HCT116 (cell line): Measurements from ENCODE around the gene SCUBE2. TPM values are rescaled to one million over a fixed set of nuclear protein-coding genes. Genes with fewer than 3 reads are reported as not detected.

Source experiments
- ATAC-seq: fragments of 200-7000 bp; cut with Tn5 transposase; 2 replicates; pipeline ENCODE4 v1.9.1; 2020; ENCODE audit warnings: mild to moderate bottlenecking, moderate library complexity
- BruUV-seq: library from RNA; stranded (reverse); fragments of 400-500 nt; replicated peaks from 2 replicates; lab custom pipeline; 2021; lab: Mats Ljungman, UMichigan
- CTCF ChIA-PET: fragments of 300-600 bp; sonication (Branson Sonifier 250); formaldehyde crosslinking; loops from one replicate; lab custom pipeline; 2021; ENCODE audit warnings: antibody characterized with exemption; lab: Charles Lee
- POLR2A ChIA-PET: fragments of 300-600, 350-600 bp; sonication (Branson Sonifier 250); formaldehyde crosslinking; loops from one replicate; lab custom pipeline; 2021; ENCODE audit warnings: antibody characterized with exemption; lab: Charles Lee
- RAD21 ChIA-PET, 2 experiments: fragments of 300-600 bp; sonication (Branson Sonifier 250); formaldehyde crosslinking; loops; one replicate each; lab custom pipeline; 2023; ENCODE audit warnings: low total read pairs in 2 of 2; ENCODE audit not compliant: uncharacterized antibody in 2 of 2, unreplicated experiment in 2 of 2, low non-redundant PET in 1 of 2; lab: Charles Lee
- DNase-seq: peaks from one replicate; pipeline ENCODE4 v3.0.0-alpha.2; 2010; ENCODE audit warnings: low read depth, low spot score
- H2AFZ ChIP-seq: fragments of 200-600 bp; shearing (Covaris generic), sonication (generic); 2 replicates; pipeline ENCODE4 v1.6.1; 2017; ENCODE audit warnings: low read depth, mixed run types, mixed read lengths, antibody characterized with exemption, low read length; ENCODE audit not compliant: poor library complexity, severe bottlenecking
- H3K27ac ChIP-seq: 2 replicates; pipeline ENCODE4 v1.5.1; 2012; ENCODE audit warnings: low read depth, low read length
- H3K27me3 ChIP-seq: fragments of 200-600 bp; sonication (generic); 2 replicates; pipeline ENCODE4 v1.6.1; 2016; ENCODE audit warnings: mixed run types, low read length, mixed read lengths; ENCODE audit not compliant: insufficient read depth
- H3K36me3 ChIP-seq, 2 experiments: fragments of 200-500 bp in 1 of 2; fragments of 200-600 bp in 1 of 2; sonication (Bioruptor generic) in 1 of 2; sonication (generic) in 1 of 2; 2 replicates each; pipeline versions ENCODE4 v1.5.1 to v1.6.1; 2014 to 2016; ENCODE audit warnings: low read length in 2 of 2, inconsistent platforms in 1 of 2, mixed read lengths in 1 of 2, mixed run types in 1 of 2; ENCODE audit not compliant: insufficient read depth in 2 of 2, control insufficient read depth in 1 of 2
- H3K4me1 ChIP-seq, 2 experiments: fragments of 200-600 bp in 1 of 2; sonication (generic) in 1 of 2; 2 replicates each; pipeline versions ENCODE4 v1.5.1 to v1.6.1; 2012 to 2017; ENCODE audit warnings: low read length in 2 of 2, inconsistent platforms in 1 of 2, mild to moderate bottlenecking in 1 of 2, mixed read lengths in 1 of 2, mixed run types in 1 of 2, moderate library complexity in 1 of 2; ENCODE audit not compliant: insufficient read depth in 2 of 2, control insufficient read depth in 1 of 2
- H3K4me2 ChIP-seq: fragments of 200-600 bp; sonication (generic); 2 replicates; pipeline ENCODE4 v1.6.1; 2017; ENCODE audit warnings: mixed run types, low read length, mixed read lengths
- H3K4me3 ChIP-seq, 2 experiments: fragments of 200-600 bp in 1 of 2; sonication (generic) in 1 of 2; replicated peaks in 1 of 2; 2 replicates each; pipeline ENCODE4 v1.5.1; 2011 to 2016; ENCODE audit warnings: low read length in 2 of 2, control low read depth in 1 of 2, low read depth in 1 of 2, mild to moderate bottlenecking in 1 of 2, mixed read lengths in 1 of 2, mixed run types in 1 of 2
- H3K79me2 ChIP-seq: fragments of 200-600 bp; sonication (generic); 2 replicates; pipeline ENCODE4 v1.6.1; 2017; ENCODE audit warnings: mild to moderate bottlenecking, mixed run types, low read length, moderate library complexity, mixed read lengths; ENCODE audit not compliant: insufficient read depth
- H3K9ac ChIP-seq: fragments of 200-600 bp; sonication (generic); 2 replicates; pipeline ENCODE4 v1.6.1; 2016; ENCODE audit warnings: low read length, mixed read lengths
- H3K9me2 ChIP-seq: fragments of 200-600 bp; sonication (generic), shearing (Covaris generic); 2 replicates; pipeline ENCODE4 v1.6.1; 2017; ENCODE audit warnings: mixed run types, mild to moderate bottlenecking, moderate library complexity; ENCODE audit not compliant: insufficient read depth
- H3K9me3 ChIP-seq, 2 experiments: fragments of 200-500 bp in 1 of 2; fragments of 200-600 bp in 1 of 2; sonication (Bioruptor generic) in 1 of 2; sonication (generic) in 1 of 2; 2 replicates each; pipeline ENCODE4 v1.6.1; 2014 to 2017; ENCODE audit warnings: low read length in 2 of 2, mixed read lengths in 2 of 2, inconsistent platforms in 1 of 2, low read depth in 1 of 2, mild to moderate bottlenecking in 1 of 2, mixed run types in 1 of 2, moderate library complexity in 1 of 2; ENCODE audit not compliant: control insufficient read depth in 1 of 2, insufficient read depth in 1 of 2
- H4K20me1 ChIP-seq: fragments of 200-600 bp; sonication (generic), shearing (Covaris generic); 2 replicates; pipeline ENCODE4 v1.6.1; 2017; ENCODE audit warnings: mixed run types, mild to moderate bottlenecking, moderate library complexity; ENCODE audit not compliant: insufficient read depth
- CBX3 ChIP-seq: IDR thresholded peaks from 2 replicates; pipeline ENCODE4 v1.6.1; 2012; ENCODE audit warnings: low read depth
- EGR1 ChIP-seq: IDR thresholded peaks from 2 replicates; pipeline ENCODE4 v1.6.1; 2012; ENCODE audit warnings: low read depth
- ELF1 ChIP-seq: IDR thresholded peaks from 2 replicates; pipeline ENCODE4 v1.6.1; 2012; ENCODE audit warnings: low read depth, borderline replicate concordance
- EZH2 ChIP-seq: fragments of 200-600 bp; sonication (generic); IDR thresholded peaks from 2 replicates; pipeline ENCODE4 v1.6.1; 2017; ENCODE audit warnings: antibody characterized with exemption, mixed run types
- EZH2phosphoT487 ChIP-seq: fragments of 200-600 bp; IDR thresholded peaks from 2 replicates; pipeline ENCODE4 v1.6.1; 2018; ENCODE audit warnings: antibody characterized with exemption, borderline replicate concordance
- JUND ChIP-seq: IDR thresholded peaks from 2 replicates; pipeline ENCODE4 v1.6.1; 2012
- POLR2AphosphoS5 ChIP-seq: IDR thresholded peaks from 2 replicates; pipeline ENCODE4 v1.6.1; 2011; ENCODE audit warnings: mild to moderate bottlenecking, low read depth, low read length, moderate library complexity
- RAD21 ChIP-seq: IDR thresholded peaks from 2 replicates; pipeline ENCODE4 v1.6.1; 2012; ENCODE audit warnings: low read depth, mild to moderate bottlenecking
- SIN3A ChIP-seq: IDR thresholded peaks from 2 replicates; pipeline ENCODE4 v1.6.1; 2012; ENCODE audit warnings: low read depth
- SP1 ChIP-seq: IDR thresholded peaks from 2 replicates; pipeline ENCODE4 v1.6.1; 2012; ENCODE audit warnings: low read depth
- SRF ChIP-seq: IDR thresholded peaks from 2 replicates; pipeline ENCODE4 v1.6.1; 2012; ENCODE audit warnings: low read depth
- TCF7L2 ChIP-seq: IDR thresholded peaks from 2 replicates; pipeline ENCODE4 v1.7.0; 2011; ENCODE audit warnings: borderline replicate concordance, inconsistent platforms; ENCODE audit not compliant: insufficient read depth, insufficient read length; ENCODE audit errors: extremely low read depth
- YY1 ChIP-seq: IDR thresholded peaks from 2 replicates; pipeline ENCODE4 v1.6.1; 2011; ENCODE audit warnings: low read length, low read depth, moderate library complexity, mild to moderate bottlenecking; ENCODE audit not compliant: insufficient replicate concordance; ENCODE audit errors: extremely low read depth
- ZFX ChIP-seq: fragments of 450-650 bp; IDR thresholded peaks from 2 replicates; pipeline ENCODE4 v1.6.1; 2017
- ZNF274 ChIP-seq: fragments of 200-500 bp; sonication (Bioruptor generic); IDR thresholded peaks from 2 replicates; pipeline ENCODE4 v1.6.1; 2014; ENCODE audit warnings: mild to moderate bottlenecking, low read depth, low read length, inconsistent platforms
- intact Hi-C: fragments of 100-400 bp; cut with micrococcal nuclease; formaldehyde crosslinking; loops from 2 replicates; pipeline ENCODE4 v1.10.0; 2022
- total RNA-seq: library from RNA; stranded (reverse); gene quantifications from one replicate; pipeline ENCODE4 v1.2.1, GENCODE V29; 2021; ENCODE audit not compliant: unreplicated experiment
- TF ChIP-seq, protein P1 (sequence below), 3 experiments: fragments of 200-600 bp in 1 of 3; sonication (generic) in 1 of 3; IDR thresholded peaks in 2 of 3; conservative IDR thresholded peaks in 1 of 3; 2 replicates each; pipeline ENCODE4 v1.5.1; 2012 to 2017; ENCODE audit warnings: low read depth in 2 of 3, low read length in 2 of 3, antibody characterized with exemption in 1 of 3, borderline replicate concordance in 1 of 3, control low read depth in 1 of 3, mild to moderate bottlenecking in 1 of 3, mixed read lengths in 1 of 3, mixed run types in 1 of 3, moderate library complexity in 1 of 3; ENCODE audit not compliant: insufficient read depth in 1 of 3
- TF ChIP-seq, protein P2 (sequence below): IDR thresholded peaks from 2 replicates; pipeline ENCODE4 v1.6.1; 2012
- TF ChIP-seq, protein P3 (sequence below): IDR thresholded peaks from 2 replicates; pipeline ENCODE4 v1.6.1; 2012; ENCODE audit warnings: low read depth
- TF ChIP-seq, protein P4 (sequence below): IDR thresholded peaks from 2 replicates; pipeline ENCODE4 v1.6.1; 2012

SCUBE2 gene
- total RNA-seq, 1 experiment from 2014 or later: 1.3 TPM

DNA sequence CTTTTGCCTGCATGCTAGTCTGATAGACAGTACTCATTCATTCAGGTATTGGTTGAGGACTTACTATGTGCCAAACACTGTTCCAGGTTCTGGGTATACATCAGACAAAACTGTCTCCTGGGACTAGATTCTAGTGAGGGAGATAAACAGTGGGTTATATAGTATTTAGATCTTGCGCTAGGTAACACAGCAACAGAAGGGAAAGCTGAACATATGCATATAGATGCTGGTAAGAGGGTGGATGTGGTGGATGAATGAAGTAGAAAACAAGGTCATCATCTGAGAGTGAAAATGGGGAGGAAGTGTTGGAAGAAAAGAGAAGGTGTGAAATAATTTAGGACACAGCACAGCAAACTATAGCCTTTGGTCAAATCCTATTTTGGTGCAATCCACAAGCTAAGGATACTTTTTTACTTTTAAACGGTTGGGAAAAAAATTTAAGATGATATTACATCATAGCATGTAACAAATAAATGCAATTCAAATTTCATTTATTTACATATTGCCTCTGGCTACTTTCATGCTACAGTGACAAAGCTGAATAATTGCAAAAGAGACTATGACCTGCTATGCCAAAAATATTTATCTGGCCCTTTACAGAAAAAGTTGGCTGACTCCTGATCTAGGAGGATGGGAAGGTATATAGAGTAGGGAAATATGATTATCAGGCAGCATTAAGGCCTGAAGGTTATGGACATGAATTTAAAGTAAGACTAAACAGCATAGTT is 120.0 kb downstream of the SCUBE2 start:
- ChIA-PET CTCF (no interaction called here), RAD21 (no interaction called here), POLR2A (no interaction called here)
- DNase-seq (no peak), ATAC-seq (no peak)
- H3K9ac ChIP-seq: no peak overlapping the region
- H3K27ac ChIP-seq: no peak overlapping the region
- no peaks in the 10 kb centered on the region for H3K4me1 ChIP-seq
- no peaks in the 10 kb centered on the region for H3K36me3 ChIP-seq
- H3K4me3 ChIP-seq: no peak overlapping the region
- BruUV-seq: no TSS peak
- TF ChIP-seq EGR1 (no peak), JUND (no peak), EZH2 (no peak), CBX3 (no peak), SIN3A (no peak), EZH2phosphoT487 (no peak), ELF1 (no peak), YY1 (no peak), TCF7L2 (no peak), ZFX (no peak), SP1 (no peak), SRF (no peak), RAD21 (no peak), POLR2AphosphoS5 (no peak), ZNF274 (no peak)
- TF ChIP-seq, protein P1, sequence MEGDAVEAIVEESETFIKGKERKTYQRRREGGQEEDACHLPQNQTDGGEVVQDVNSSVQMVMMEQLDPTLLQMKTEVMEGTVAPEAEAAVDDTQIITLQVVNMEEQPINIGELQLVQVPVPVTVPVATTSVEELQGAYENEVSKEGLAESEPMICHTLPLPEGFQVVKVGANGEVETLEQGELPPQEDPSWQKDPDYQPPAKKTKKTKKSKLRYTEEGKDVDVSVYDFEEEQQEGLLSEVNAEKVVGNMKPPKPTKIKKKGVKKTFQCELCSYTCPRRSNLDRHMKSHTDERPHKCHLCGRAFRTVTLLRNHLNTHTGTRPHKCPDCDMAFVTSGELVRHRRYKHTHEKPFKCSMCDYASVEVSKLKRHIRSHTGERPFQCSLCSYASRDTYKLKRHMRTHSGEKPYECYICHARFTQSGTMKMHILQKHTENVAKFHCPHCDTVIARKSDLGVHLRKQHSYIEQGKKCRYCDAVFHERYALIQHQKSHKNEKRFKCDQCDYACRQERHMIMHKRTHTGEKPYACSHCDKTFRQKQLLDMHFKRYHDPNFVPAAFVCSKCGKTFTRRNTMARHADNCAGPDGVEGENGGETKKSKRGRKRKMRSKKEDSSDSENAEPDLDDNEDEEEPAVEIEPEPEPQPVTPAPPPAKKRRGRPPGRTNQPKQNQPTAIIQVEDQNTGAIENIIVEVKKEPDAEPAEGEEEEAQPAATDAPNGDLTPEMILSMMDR (IDR thresholded peaks at IDR 0.05 in 2 of 3, conservative IDR thresholded peaks at IDR 0.05 in 1 of 3; ENCODE audit: borderline replicate concordance in 1 of 3, insufficient read depth in 1 of 3, low read depth in 2 of 3, low read length in 2 of 3): no peak
- TF ChIP-seq, protein P2, sequence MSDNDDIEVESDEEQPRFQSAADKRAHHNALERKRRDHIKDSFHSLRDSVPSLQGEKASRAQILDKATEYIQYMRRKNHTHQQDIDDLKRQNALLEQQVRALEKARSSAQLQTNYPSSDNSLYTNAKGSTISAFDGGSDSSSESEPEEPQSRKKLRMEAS: no peak
- TF ChIP-seq, protein P3, sequence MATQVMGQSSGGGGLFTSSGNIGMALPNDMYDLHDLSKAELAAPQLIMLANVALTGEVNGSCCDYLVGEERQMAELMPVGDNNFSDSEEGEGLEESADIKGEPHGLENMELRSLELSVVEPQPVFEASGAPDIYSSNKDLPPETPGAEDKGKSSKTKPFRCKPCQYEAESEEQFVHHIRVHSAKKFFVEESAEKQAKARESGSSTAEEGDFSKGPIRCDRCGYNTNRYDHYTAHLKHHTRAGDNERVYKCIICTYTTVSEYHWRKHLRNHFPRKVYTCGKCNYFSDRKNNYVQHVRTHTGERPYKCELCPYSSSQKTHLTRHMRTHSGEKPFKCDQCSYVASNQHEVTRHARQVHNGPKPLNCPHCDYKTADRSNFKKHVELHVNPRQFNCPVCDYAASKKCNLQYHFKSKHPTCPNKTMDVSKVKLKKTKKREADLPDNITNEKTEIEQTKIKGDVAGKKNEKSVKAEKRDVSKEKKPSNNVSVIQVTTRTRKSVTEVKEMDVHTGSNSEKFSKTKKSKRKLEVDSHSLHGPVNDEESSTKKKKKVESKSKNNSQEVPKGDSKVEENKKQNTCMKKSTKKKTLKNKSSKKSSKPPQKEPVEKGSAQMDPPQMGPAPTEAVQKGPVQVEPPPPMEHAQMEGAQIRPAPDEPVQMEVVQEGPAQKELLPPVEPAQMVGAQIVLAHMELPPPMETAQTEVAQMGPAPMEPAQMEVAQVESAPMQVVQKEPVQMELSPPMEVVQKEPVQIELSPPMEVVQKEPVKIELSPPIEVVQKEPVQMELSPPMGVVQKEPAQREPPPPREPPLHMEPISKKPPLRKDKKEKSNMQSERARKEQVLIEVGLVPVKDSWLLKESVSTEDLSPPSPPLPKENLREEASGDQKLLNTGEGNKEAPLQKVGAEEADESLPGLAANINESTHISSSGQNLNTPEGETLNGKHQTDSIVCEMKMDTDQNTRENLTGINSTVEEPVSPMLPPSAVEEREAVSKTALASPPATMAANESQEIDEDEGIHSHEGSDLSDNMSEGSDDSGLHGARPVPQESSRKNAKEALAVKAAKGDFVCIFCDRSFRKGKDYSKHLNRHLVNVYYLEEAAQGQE: no peak
- TF ChIP-seq, protein P4, sequence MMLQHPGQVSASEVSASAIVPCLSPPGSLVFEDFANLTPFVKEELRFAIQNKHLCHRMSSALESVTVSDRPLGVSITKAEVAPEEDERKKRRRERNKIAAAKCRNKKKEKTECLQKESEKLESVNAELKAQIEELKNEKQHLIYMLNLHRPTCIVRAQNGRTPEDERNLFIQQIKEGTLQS: no peak
- H3K27me3 ChIP-seq: no peaks in the 10 kb centered on the region
- H2AFZ ChIP-seq: no peak overlapping the region
- intact Hi-C loops: no loop called here
- H4K20me1 ChIP-seq: no peaks in the 10 kb centered on the region
- no peaks in the 10 kb centered on the region for H3K9me2 ChIP-seq
- H3K79me2 ChIP-seq: no peaks in the 10 kb centered on the region
- H3K4me2 ChIP-seq: no peak overlapping the region
- no peaks in the 10 kb centered on the region for H3K9me3 ChIP-seq
